HEK293 (cell line): ENCODE measurements around the gene MEMO1.

Experiments used
- CTCF ChIA-PET: fragments of 350-600 bp; formaldehyde crosslinking; extraction: SDS; loops from one replicate; lab custom pipeline; 2021; ENCODE audit warnings: antibody characterized with exemption; lab: Yijun Ruan, JAX
- POLR2A ChIA-PET: fragments of 300-600 bp; formaldehyde crosslinking; extraction: SDS; loops from one replicate; lab custom pipeline; 2020; ENCODE audit warnings: antibody characterized with exemption, inconsistent platforms; lab: Yijun Ruan, JAX
- H3K27ac ChIP-seq: fragments of 200-500 bp; sonication (Bioruptor generic); 2 replicates; pipeline ENCODE4 v1.5.1; 2014; ENCODE audit warnings: low read depth, low read length, control low read depth, inconsistent platforms; ENCODE audit errors: extremely low read depth
- H3K36me3 ChIP-seq, 2 experiments: fragments of 200-500 bp in 1 of 2; sonication (Bioruptor generic) in 1 of 2; 1 replicate in 1 of 2; 2 replicates in 1 of 2; pipeline ENCODE4 v1.5.1; 2014 to 2017; ENCODE audit warnings: inconsistent platforms in 2 of 2, low read length in 2 of 2; ENCODE audit not compliant: control insufficient read depth in 2 of 2, insufficient read depth in 1 of 2
- H3K4me1 ChIP-seq: fragments of 200-500 bp; sonication (Bioruptor generic); 2 replicates; pipeline ENCODE4 v1.5.1; 2014; ENCODE audit warnings: mild to moderate bottlenecking, low read length, inconsistent platforms; ENCODE audit not compliant: control insufficient read depth, insufficient read depth
- H3K4me3 ChIP-seq: 2 replicates; pipeline ENCODE4 v1.5.1; 2011; ENCODE audit warnings: low read depth, mild to moderate bottlenecking, control low read depth, low read length, moderate library complexity
- H3K9me3 ChIP-seq: fragments of 200-500 bp; sonication (Bioruptor generic); 2 replicates; pipeline ENCODE4 v1.5.1; 2014; ENCODE audit warnings: low read depth, low read length, inconsistent platforms; ENCODE audit not compliant: control insufficient read depth, insufficient read depth
- FEZF1 ChIP-seq: fragments of 450-650 bp; formaldehyde crosslinking; IDR thresholded peaks from 2 replicates; pipeline ENCODE4 v1.5.1; 2016; ENCODE audit warnings: missing biosample characterization, missing genetic modification characterization
- MZF1 ChIP-seq: fragments of 450-650 bp; formaldehyde crosslinking; IDR thresholded peaks from 2 replicates; pipeline ENCODE4 v1.5.1; 2017; ENCODE audit warnings: missing biosample characterization, missing genetic modification characterization, borderline replicate concordance
- OVOL3 ChIP-seq: fragments of 450-650 bp; formaldehyde crosslinking; IDR thresholded peaks from 2 replicates; pipeline ENCODE4 v1.5.1; 2016; ENCODE audit warnings: missing biosample characterization, missing genetic modification characterization
- PRDM2 ChIP-seq: fragments of 450-650 bp; formaldehyde crosslinking; IDR thresholded peaks from 2 replicates; pipeline ENCODE4 v1.5.1; 2016; ENCODE audit warnings: missing biosample characterization, missing genetic modification characterization, borderline replicate concordance
- RBAK ChIP-seq: fragments of 450-650 bp; formaldehyde crosslinking; IDR thresholded peaks from 2 replicates; pipeline ENCODE4 v1.5.1; 2016; ENCODE audit warnings: missing biosample characterization, missing genetic modification characterization
- ZBTB21 ChIP-seq: fragments of 450-650 bp; formaldehyde crosslinking; IDR thresholded peaks from 2 replicates; pipeline ENCODE4 v1.5.1; 2017; ENCODE audit warnings: missing biosample characterization, missing genetic modification characterization
- ZNF221 ChIP-seq: fragments of 450-650 bp; formaldehyde crosslinking; IDR thresholded peaks from 2 replicates; pipeline ENCODE4 v1.5.1; 2017; ENCODE audit warnings: missing biosample characterization, missing genetic modification characterization, borderline replicate concordance
- ZNF248 ChIP-seq: fragments of 450-650 bp; formaldehyde crosslinking; IDR thresholded peaks from 2 replicates; pipeline ENCODE4 v1.5.1; 2017; ENCODE audit warnings: missing biosample characterization, missing genetic modification characterization
- ZNF266 ChIP-seq: fragments of 450-650 bp; formaldehyde crosslinking; IDR thresholded peaks from 2 replicates; pipeline ENCODE4 v1.5.1; 2016; ENCODE audit warnings: missing biosample characterization, missing genetic modification characterization, low read depth
- ZNF324 ChIP-seq: fragments of 450-650 bp; formaldehyde crosslinking; IDR thresholded peaks from 2 replicates; pipeline ENCODE4 v1.5.1; 2016; ENCODE audit warnings: missing biosample characterization, missing genetic modification characterization
- ZNF404 ChIP-seq: fragments of 450-650 bp; formaldehyde crosslinking; IDR thresholded peaks from 2 replicates; pipeline ENCODE4 v1.5.1; 2017; ENCODE audit warnings: missing biosample characterization, missing genetic modification characterization
- ZNF600 ChIP-seq: fragments of 450-650 bp; formaldehyde crosslinking; IDR thresholded peaks from 2 replicates; pipeline ENCODE4 v1.5.1; 2016; ENCODE audit warnings: missing biosample characterization, missing genetic modification characterization
- ZNF624 ChIP-seq: fragments of 450-650 bp; formaldehyde crosslinking; IDR thresholded peaks from 2 replicates; pipeline ENCODE4 v1.5.1; 2017; ENCODE audit warnings: missing biosample characterization, missing genetic modification characterization
- ZNF747 ChIP-seq: fragments of 450-650 bp; formaldehyde crosslinking; IDR thresholded peaks from 2 replicates; pipeline ENCODE4 v1.5.1; 2016; ENCODE audit warnings: missing biosample characterization, missing genetic modification characterization
- TF ChIP-seq, protein P1 (sequence below): fragments of 450-650 bp; formaldehyde crosslinking; IDR thresholded peaks from 2 replicates; pipeline ENCODE4 v1.5.1; 2017; ENCODE audit warnings: missing biosample characterization, missing genetic modification characterization
- TF ChIP-seq, protein P2 (sequence below): fragments of 450-650 bp; formaldehyde crosslinking; IDR thresholded peaks from 2 replicates; pipeline ENCODE4 v1.5.1; 2016; ENCODE audit warnings: missing biosample characterization, missing genetic modification characterization
- TF ChIP-seq, protein P3 (sequence below): fragments of 450-650 bp; formaldehyde crosslinking; IDR thresholded peaks from 2 replicates; pipeline ENCODE4 v1.5.1; 2016; ENCODE audit warnings: missing biosample characterization, missing genetic modification characterization
- TF ChIP-seq, protein P4 (sequence below): fragments of 450-650 bp; formaldehyde crosslinking; IDR thresholded peaks from 2 replicates; pipeline ENCODE4 v1.5.1; 2016; ENCODE audit warnings: missing biosample characterization, missing genetic modification characterization

The MEMO1 gene

GRCh38 chr2:31889044-31889443, 121.8 kb downstream of the MEMO1 start:
- Histone ChIP-seq H3K4me3 (no peak overlapping the region), H3K4me1 (peaks cover 25% of the 10 kb centered on the region), H3K27ac (no peak overlapping the region), H3K36me3 (no peaks in the 10 kb centered on the region), H3K9me3 (no peaks in the 10 kb centered on the region)
- TF ChIP-seq, protein P1, sequence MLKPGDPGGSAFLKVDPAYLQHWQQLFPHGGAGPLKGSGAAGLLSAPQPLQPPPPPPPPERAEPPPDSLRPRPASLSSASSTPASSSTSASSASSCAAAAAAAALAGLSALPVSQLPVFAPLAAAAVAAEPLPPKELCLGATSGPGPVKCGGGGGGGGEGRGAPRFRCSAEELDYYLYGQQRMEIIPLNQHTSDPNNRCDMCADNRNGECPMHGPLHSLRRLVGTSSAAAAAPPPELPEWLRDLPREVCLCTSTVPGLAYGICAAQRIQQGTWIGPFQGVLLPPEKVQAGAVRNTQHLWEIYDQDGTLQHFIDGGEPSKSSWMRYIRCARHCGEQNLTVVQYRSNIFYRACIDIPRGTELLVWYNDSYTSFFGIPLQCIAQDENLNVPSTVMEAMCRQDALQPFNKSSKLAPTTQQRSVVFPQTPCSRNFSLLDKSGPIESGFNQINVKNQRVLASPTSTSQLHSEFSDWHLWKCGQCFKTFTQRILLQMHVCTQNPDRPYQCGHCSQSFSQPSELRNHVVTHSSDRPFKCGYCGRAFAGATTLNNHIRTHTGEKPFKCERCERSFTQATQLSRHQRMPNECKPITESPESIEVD = peak; percentile 39; the same call in 1 of the 2 replicates
- TF ChIP-seq MZF1 (tag by site-specific recombination) = no peak
- TF ChIP-seq, protein P2, sequence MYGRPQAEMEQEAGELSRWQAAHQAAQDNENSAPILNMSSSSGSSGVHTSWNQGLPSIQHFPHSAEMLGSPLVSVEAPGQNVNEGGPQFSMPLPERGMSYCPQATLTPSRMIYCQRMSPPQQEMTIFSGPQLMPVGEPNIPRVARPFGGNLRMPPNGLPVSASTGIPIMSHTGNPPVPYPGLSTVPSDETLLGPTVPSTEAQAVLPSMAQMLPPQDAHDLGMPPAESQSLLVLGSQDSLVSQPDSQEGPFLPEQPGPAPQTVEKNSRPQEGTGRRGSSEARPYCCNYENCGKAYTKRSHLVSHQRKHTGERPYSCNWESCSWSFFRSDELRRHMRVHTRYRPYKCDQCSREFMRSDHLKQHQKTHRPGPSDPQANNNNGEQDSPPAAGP (tag by site-specific recombination) = no peak
- no peak for TF ChIP-seq ZNF248 (tag by site-specific recombination)
- TF ChIP-seq ZNF221 = no peak
- ChIA-PET POLR2A (no interaction called here), CTCF (no interaction called here)

GRCh38 chr2:31888550-31888949, 122.3 kb downstream of the MEMO1 start:
- Histone ChIP-seq H3K36me3 (no peaks in the 10 kb centered on the region), H3K4me3 (no peak overlapping the region), H3K9me3 (no peaks in the 10 kb centered on the region), H3K27ac (no peak overlapping the region), H3K4me1 (peaks cover 24% of the 10 kb centered on the region)
- ChIA-PET CTCF (no interaction called here), POLR2A (no interaction called here)
- TF ChIP-seq ZNF266 (tag by site-specific recombination) = no peak
- TF ChIP-seq ZNF404 (tag by site-specific recombination) = no peak
- no peak for TF ChIP-seq ZNF624 (tag by site-specific recombination)
- no peak for TF ChIP-seq RBAK (tag by site-specific recombination)

GRCh38 chr2:31886700-31887099, 124.1 kb downstream of the MEMO1 start:
- CTCF ChIA-PET = interaction anchor here (0.6 to 1.5 kb wide), 5 partner anchors 16 to 542 kb away, joined by 3 to 5 read pairs (median 4); no protein-coding TSS in a partner anchor
- H3K4me3 ChIP-seq = no peak overlapping the region
- POLR2A ChIA-PET = no interaction called here
- no peaks in the 10 kb centered on the region for H3K9me3 ChIP-seq
- H3K27ac ChIP-seq = no peak overlapping the region
- H3K36me3 ChIP-seq = peaks cover 0 to 4% of the 10 kb centered on the region in 2 experiments; a peak in 1 of 3 replicates
- peaks cover 8% of the 10 kb centered on the region; the same call in 1 of the 2 replicates for H3K4me1 ChIP-seq
- TF ChIP-seq ZBTB21 (tag by site-specific recombination) (no peak), PRDM2 (tag by site-specific recombination) (no peak), ZNF324 (tag by site-specific recombination) (no peak), FEZF1 (tag by site-specific recombination) (no peak), ZNF747 (tag by site-specific recombination) (no peak), OVOL3 (tag by site-specific recombination) (no peak), ZNF600 (tag by site-specific recombination) (no peak)
- TF ChIP-seq, protein P3, sequence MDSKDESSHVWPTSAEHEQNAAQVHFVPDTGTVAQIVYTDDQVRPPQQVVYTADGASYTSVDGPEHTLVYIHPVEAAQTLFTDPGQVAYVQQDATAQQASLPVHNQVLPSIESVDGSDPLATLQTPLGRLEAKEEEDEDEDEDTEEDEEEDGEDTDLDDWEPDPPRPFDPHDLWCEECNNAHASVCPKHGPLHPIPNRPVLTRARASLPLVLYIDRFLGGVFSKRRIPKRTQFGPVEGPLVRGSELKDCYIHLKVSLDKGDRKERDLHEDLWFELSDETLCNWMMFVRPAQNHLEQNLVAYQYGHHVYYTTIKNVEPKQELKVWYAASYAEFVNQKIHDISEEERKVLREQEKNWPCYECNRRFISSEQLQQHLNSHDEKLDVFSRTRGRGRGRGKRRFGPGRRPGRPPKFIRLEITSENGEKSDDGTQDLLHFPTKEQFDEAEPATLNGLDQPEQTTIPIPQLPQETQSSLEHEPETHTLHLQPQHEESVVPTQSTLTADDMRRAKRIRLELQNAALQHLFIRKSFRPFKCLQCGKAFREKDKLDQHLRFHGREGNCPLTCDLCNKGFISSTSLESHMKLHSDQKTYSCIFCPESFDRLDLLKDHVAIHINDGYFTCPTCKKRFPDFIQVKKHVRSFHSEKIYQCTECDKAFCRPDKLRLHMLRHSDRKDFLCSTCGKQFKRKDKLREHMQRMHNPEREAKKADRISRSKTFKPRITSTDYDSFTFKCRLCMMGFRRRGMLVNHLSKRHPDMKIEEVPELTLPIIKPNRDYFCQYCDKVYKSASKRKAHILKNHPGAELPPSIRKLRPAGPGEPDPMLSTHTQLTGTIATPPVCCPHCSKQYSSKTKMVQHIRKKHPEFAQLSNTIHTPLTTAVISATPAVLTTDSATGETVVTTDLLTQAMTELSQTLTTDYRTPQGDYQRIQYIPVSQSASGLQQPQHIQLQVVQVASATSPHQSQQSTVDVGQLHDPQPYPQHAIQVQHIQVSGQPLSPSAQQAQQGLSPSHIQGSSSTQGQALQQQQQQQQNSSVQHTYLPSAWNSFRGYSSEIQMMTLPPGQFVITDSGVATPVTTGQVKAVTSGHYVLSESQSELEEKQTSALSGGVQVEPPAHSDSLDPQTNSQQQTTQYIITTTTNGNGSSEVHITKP (tag by site-specific recombination) = no peak
- TF ChIP-seq, protein P4, sequence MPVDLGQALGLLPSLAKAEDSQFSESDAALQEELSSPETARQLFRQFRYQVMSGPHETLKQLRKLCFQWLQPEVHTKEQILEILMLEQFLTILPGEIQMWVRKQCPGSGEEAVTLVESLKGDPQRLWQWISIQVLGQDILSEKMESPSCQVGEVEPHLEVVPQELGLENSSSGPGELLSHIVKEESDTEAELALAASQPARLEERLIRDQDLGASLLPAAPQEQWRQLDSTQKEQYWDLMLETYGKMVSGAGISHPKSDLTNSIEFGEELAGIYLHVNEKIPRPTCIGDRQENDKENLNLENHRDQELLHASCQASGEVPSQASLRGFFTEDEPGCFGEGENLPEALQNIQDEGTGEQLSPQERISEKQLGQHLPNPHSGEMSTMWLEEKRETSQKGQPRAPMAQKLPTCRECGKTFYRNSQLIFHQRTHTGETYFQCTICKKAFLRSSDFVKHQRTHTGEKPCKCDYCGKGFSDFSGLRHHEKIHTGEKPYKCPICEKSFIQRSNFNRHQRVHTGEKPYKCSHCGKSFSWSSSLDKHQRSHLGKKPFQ (tag by site-specific recombination) = no peak
